HFFc6 (cell line): ENCODE measurements around the gene LRRK1. TPM values are rescaled to one million over a fixed set of nuclear protein-coding genes. Genes with fewer than 3 reads are reported as not detected.

ENCODE experiments used
- DNase-seq: peaks from one replicate; pipeline ENCODE4 v3.0.0-alpha.2; 2018
- H3K27ac Mint-ChIP-seq: 2 replicates; pipeline ENCODE4 v1.8.0; 2020; ENCODE audit warnings: mild to moderate bottlenecking, mixed read lengths
- H3K27me3 Mint-ChIP-seq: 2 replicates; pipeline ENCODE4 v1.8.0; 2021; ENCODE audit warnings: mild to moderate bottlenecking, moderate library complexity, mixed read lengths; ENCODE audit not compliant: insufficient read depth
- H3K36me3 Mint-ChIP-seq: 2 replicates; pipeline ENCODE4 v1.8.0; 2021; ENCODE audit warnings: low read depth, mixed read lengths
- H3K4me1 Mint-ChIP-seq: 2 replicates; pipeline ENCODE4 v1.8.0; 2020; ENCODE audit warnings: low read depth, mixed read lengths
- H3K4me3 Mint-ChIP-seq: 2 replicates; pipeline ENCODE4 v1.8.0; 2020; ENCODE audit warnings: mild to moderate bottlenecking, moderate library complexity, mixed read lengths
- H3K9me3 Mint-ChIP-seq: 2 replicates; pipeline ENCODE4 v1.8.0; 2020; ENCODE audit warnings: mild to moderate bottlenecking, mixed read lengths
- total RNA-seq, 6 experiments: library from RNA; stranded (reverse); fragmentation: NEBNext Ultra II Directional; extraction: Animal tissue kit (Norgen Biotek cat#: 25700); gene quantifications; 2 replicates in 1 of 6; 3 replicates in 5 of 6; pipeline ENCODE4 v1.2.3, GENCODE V29; 2021
- TF ChIP-seq, protein P1 (sequence below): fragments of 200-600 bp; sonication (generic); IDR thresholded peaks from 2 replicates; pipeline ENCODE4 v1.5.0; 2021; ENCODE audit warnings: antibody characterized with exemption, mild to moderate bottlenecking

LRRK1 gene
- total RNA-seq, 6 experiments from 2014 or later = 11.4 to 14.8 (median 13.5) TPM

DNA sequence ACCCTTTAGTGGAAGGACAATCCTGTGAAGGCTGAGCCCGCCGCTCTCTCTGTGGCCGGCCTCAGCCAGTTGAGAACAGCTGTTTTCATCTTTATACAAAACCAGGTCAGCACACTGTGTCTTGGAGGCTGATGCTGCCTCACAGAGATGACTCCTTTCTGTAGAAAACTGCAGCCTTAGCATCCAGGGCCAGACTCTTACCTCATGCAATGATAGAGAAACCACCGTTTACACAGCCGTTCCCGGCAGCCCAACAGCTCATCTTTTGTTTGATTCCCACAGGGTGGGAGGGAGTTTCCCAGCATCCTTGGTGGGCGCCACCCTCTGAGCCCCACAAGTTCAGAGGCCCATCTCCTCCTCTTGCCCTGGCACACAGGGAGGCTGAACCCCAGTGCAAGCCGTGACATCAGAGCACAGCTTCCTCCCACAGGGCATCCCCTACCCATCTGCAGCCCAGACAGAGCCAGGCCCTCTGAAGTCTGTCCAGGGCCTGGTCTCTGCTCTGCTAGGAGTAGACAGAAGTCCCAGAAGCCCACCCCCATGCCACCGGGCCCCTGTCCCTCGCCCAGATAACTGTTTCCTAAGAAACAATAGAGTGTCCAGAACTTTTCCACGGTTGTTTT, 105.0 kb downstream of the LRRK1 start:
- Mint-ChIP-seq H3K4me3 (no peak overlapping the region), H3K27ac (peak overlapping the region; percentile 39; the same call in 1 of the 2 replicates), H3K4me1 (peaks cover 5% of the 10 kb centered on the region; the same call in 1 of the 2 replicates), H3K36me3 (peaks cover 10% of the 10 kb centered on the region; the same call in 1 of the 2 replicates), H3K9me3 (no peaks in the 10 kb centered on the region), H3K27me3 (peaks cover 2% of the 10 kb centered on the region)
- TF ChIP-seq, protein P1, sequence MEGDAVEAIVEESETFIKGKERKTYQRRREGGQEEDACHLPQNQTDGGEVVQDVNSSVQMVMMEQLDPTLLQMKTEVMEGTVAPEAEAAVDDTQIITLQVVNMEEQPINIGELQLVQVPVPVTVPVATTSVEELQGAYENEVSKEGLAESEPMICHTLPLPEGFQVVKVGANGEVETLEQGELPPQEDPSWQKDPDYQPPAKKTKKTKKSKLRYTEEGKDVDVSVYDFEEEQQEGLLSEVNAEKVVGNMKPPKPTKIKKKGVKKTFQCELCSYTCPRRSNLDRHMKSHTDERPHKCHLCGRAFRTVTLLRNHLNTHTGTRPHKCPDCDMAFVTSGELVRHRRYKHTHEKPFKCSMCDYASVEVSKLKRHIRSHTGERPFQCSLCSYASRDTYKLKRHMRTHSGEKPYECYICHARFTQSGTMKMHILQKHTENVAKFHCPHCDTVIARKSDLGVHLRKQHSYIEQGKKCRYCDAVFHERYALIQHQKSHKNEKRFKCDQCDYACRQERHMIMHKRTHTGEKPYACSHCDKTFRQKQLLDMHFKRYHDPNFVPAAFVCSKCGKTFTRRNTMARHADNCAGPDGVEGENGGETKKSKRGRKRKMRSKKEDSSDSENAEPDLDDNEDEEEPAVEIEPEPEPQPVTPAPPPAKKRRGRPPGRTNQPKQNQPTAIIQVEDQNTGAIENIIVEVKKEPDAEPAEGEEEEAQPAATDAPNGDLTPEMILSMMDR = no peak
- no peak for DNase-seq

DNA sequence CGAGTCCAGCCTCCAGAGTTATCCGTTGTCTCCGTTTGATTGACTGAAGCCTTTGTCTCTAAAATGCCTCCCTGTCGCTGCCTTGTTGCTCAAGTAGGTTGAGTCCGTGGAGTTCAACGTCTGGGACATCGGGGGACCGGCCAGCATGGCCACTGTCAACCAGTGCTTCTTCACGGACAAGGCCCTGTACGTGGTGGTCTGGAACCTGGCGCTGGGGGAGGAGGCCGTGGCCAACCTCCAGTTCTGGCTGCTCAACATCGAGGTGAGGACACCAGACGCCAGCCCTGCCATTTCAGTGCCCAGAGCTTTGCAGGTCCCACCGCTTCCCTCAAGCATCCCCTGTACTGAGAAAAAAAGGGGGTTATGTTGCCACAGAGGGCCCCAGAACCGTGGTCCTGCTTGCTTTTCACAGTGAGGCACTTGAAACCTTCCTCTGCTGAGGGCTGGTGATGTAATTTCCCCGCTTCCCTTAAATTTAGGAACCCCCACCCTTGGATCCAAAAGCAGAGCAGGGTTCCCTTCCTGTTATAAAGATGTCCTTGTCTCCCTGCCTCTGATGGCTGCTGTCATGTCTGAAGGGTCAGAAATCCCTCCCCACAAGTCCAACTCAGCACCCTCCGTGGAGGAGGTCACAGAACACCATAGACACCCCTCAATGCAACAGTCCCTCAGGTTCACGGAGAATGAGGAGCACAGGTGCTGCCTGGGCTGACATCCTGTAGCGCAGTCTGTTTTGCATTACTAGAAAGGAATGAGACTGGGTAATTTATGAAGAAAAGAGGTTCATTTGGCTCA, 105.7 kb downstream of the LRRK1 start:
- H3K4me1 Mint-ChIP-seq = peaks cover 5% of the 10 kb centered on the region; the same call in 1 of the 2 replicates
- H3K36me3 Mint-ChIP-seq = peaks cover 11% of the 10 kb centered on the region; the same call in 1 of the 2 replicates
- no peak overlapping the region for H3K27ac Mint-ChIP-seq
- H3K9me3 Mint-ChIP-seq = no peaks in the 10 kb centered on the region
- H3K4me3 Mint-ChIP-seq = no peak overlapping the region
- TF ChIP-seq, protein P1 = no peak
- H3K27me3 Mint-ChIP-seq = peaks cover 2% of the 10 kb centered on the region; the same call in 1 of the 2 replicates
- no peak for DNase-seq

DNA sequence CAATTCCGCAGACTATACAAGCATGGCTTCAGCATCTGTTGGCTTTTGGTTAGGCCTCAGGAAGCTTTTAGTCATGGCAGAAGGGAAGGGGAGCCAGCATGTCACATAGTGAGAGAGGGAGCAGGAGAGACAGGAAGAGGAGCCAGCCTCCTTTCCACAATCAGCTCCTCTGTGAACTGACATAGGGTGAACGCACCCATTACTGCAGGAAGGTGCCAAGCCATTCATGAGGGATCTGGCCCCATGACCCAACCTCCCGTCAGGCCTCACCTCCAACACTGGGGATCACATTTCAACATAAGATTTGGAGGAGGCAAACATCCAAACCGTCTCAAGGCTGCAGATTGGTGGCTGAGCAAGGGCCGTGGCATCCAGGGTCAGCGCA, 106.3 kb downstream of the LRRK1 start:
- H3K27me3 Mint-ChIP-seq = peaks cover 2% of the 10 kb centered on the region; the same call in 1 of the 2 replicates
- no peak overlapping the region for H3K27ac Mint-ChIP-seq
- H3K4me3 Mint-ChIP-seq = no peak overlapping the region
- H3K9me3 Mint-ChIP-seq = no peaks in the 10 kb centered on the region
- TF ChIP-seq, protein P1 = no peak
- no peak for DNase-seq
- H3K4me1 Mint-ChIP-seq = peaks cover 5% of the 10 kb centered on the region; the same call in 1 of the 2 replicates
- peaks cover 12% of the 10 kb centered on the region; the same call in 1 of the 2 replicates for H3K36me3 Mint-ChIP-seq

DNA sequence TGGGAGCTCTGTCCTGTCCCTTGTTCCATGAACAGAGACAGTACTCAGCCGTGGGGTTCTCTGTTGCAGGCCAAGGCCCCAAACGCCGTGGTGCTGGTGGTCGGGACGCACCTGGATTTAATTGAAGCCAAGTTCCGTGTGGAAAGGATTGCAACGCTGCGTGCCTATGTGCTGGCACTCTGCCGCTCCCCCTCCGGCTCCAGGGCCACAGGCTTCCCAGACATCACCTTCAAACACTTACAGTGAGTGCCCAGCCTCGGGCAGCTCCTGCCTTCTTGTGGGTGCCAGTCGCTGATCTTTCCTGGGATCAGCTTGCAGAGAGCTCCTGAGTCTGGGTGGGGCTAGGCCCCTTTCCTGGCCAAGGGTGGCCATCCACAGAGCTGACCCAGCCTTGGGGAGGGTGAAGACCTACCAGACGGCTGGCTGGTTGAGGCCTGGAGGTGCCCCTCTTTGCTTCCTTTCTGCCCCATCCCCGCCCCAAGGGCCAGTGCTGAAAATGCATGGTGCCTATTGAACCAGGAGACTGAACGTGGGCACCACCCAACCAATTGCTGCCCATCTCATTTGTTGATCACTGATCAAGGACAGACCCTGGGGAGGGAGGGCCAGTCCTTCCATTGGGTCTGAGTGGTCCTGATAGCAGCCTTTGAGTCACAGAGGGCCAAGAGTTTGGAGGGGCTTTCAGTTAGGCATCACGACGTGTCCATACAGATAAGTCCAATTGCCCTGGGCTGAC, 106.9 kb downstream of the LRRK1 start:
- peaks cover 17% of the 10 kb centered on the region for H3K36me3 Mint-ChIP-seq
- H3K9me3 Mint-ChIP-seq = no peaks in the 10 kb centered on the region
- peaks cover 5% of the 10 kb centered on the region; the same call in 1 of the 2 replicates for H3K4me1 Mint-ChIP-seq
- TF ChIP-seq, protein P1 = no peak
- H3K27me3 Mint-ChIP-seq = peaks cover 2% of the 10 kb centered on the region; the same call in 1 of the 2 replicates
- H3K27ac Mint-ChIP-seq = no peak overlapping the region
- DNase-seq = no peak
- no peak overlapping the region for H3K4me3 Mint-ChIP-seq

DNA sequence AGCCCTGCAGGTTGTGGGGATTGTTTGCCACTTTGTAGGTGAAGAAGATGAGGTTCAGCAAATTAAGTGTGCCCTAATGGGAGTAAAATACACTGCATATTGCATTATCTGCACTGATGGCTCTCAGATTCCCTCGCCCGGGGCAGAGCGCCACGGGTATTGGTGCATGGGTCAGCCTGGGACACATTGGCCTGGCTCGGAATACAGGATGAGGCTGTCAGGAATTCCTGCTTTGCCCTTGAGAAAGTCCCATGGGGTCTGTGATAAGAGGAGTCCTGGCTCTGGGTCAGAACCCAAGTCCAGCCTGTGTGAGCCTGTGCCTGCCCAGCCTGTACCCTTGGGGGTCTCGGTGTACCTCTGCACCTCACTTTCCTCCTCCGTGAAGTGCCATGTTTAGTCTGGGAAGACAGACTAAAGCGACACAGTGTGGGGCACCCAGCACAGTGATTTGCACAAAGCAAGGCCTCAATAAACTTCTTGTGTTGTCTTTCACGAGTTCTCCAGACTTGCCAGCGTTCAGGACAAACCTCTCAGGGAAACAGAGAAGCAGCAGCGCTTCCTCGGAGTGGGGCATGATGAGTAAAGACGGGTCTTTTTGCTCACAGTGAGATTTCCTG, 107.6 kb downstream of the LRRK1 start:
- peaks cover 23% of the 10 kb centered on the region for H3K36me3 Mint-ChIP-seq
- H3K27ac Mint-ChIP-seq = no peak overlapping the region
- TF ChIP-seq, protein P1 = no peak
- H3K9me3 Mint-ChIP-seq = no peaks in the 10 kb centered on the region
- DNase-seq = no peak
- peaks cover 5% of the 10 kb centered on the region; the same call in 1 of the 2 replicates for H3K4me1 Mint-ChIP-seq
- no peak overlapping the region for H3K4me3 Mint-ChIP-seq
- H3K27me3 Mint-ChIP-seq = peaks cover 2% of the 10 kb centered on the region; the same call in 1 of the 2 replicates
